ENCODE results near the gene SSR2.

Gene SSR2

GRCh38 chr1:155961937-155962336 is 58.8 kb downstream of the SSR2 start:
- no peak overlapping the region for H3K4me3 ChIP-seq (ENCODE audit: low read length)
- DNase-seq (ENCODE audit: low read depth, low spot score) = no peak

GRCh38 chr1:155960081-155960745 is 60.5 kb downstream of the SSR2 start:
- no peak overlapping the region for H3K4me3 ChIP-seq (ENCODE audit: low read length)
- no peak for DNase-seq (ENCODE audit: low read depth, low spot score)
